K562 (cell line): Measurements from ENCODE around the gene CTSF. TPM values are rescaled to one million over a fixed set of nuclear protein-coding genes. Genes with fewer than 3 reads are reported as not detected.

Source experiments
- AFF1 ChIP-seq, 2 experiments: fragments of 450-650 bp; IDR thresholded peaks; 2 replicates each; pipeline ENCODE4 v1.6.1; 2018; ENCODE audit warnings: mild to moderate bottlenecking in 2 of 2, low read depth in 1 of 2; ENCODE audit not compliant: partially characterized antibody in 2 of 2
- BRD9 ChIP-seq: fragments of 450-650 bp; IDR thresholded peaks from 2 replicates; pipeline ENCODE4 v1.6.1; 2018; ENCODE audit warnings: low read depth; ENCODE audit not compliant: partially characterized antibody
- GTF2A2 ChIP-seq: IDR thresholded peaks from 2 replicates; pipeline ENCODE4 v1.6.1; 2016; ENCODE audit warnings: mild to moderate bottlenecking, missing genetic modification characterization, missing compliant biosample characterization
- KDM1A ChIP-seq, 2 experiments: fragments of 450-650 bp; IDR thresholded peaks; 2 replicates each; pipeline ENCODE4 v1.6.1; 2016; ENCODE audit warnings: mild to moderate bottlenecking in 2 of 2
- MEF2A ChIP-seq: IDR thresholded peaks from 2 replicates; pipeline ENCODE4 v1.6.1; 2011; ENCODE audit warnings: low read depth, mild to moderate bottlenecking, low read length, moderate library complexity; ENCODE audit not compliant: control insufficient read depth
- NFIX ChIP-seq: fragments of 250-450 bp; sonication (Bioruptor Pico); IDR thresholded peaks from 2 replicates; pipeline ENCODE4 v1.4.0; 2020; ENCODE audit warnings: low read depth, mild to moderate bottlenecking, moderate library complexity
- RREB1 ChIP-seq: fragments of 250-450 bp; sonication (Bioruptor Pico); IDR thresholded peaks from 2 replicates; pipeline ENCODE4 v1.4.0; 2020
- STAT5A ChIP-seq: IDR thresholded peaks from 2 replicates; pipeline ENCODE4 v1.6.1; 2012; ENCODE audit warnings: low read length, inconsistent platforms, borderline replicate concordance
- THRB ChIP-seq: fragments of 450-650 bp; formaldehyde crosslinking; conservative IDR thresholded peaks from 2 replicates; pipeline ENCODE4 v1.4.0; 2022; ENCODE audit warnings: mild to moderate bottlenecking, missing genetic modification characterization
- ZBTB12 ChIP-seq: fragments of 250-450 bp; sonication (Bioruptor Pico); IDR thresholded peaks from 2 replicates; pipeline ENCODE4 v1.4.0; 2020
- ZNF277 ChIP-seq: fragments of 250-450 bp; sonication (Bioruptor Pico); IDR thresholded peaks from 2 replicates; pipeline ENCODE4 v1.8.0; 2022; ENCODE audit warnings: inconsistent platforms, mild to moderate bottlenecking, moderate library complexity, borderline replicate concordance
- ZNF717 ChIP-seq: fragments of 250-450 bp; sonication (Bioruptor Pico); IDR thresholded peaks from 2 replicates; pipeline ENCODE4 v1.5.0; 2021
- ZNF778 ChIP-seq: fragments of 450-650 bp; formaldehyde crosslinking; IDR thresholded peaks from 2 replicates; pipeline ENCODE4 v1.4.0; 2020; ENCODE audit warnings: mild to moderate bottlenecking, moderate library complexity
- polyA plus RNA-seq, 8 experiments: library from polyadenylated mRNA; depleted of rRNA in 4 of 8; stranded (reverse) in 5 of 8; unstranded in 3 of 8; fragments of >200 nt; fragmentation: Nextera tagmentation in 2 of 8; fragmentation: Illumina TruSeq in 1 of 8; extraction: Ambion mirVana in 2 of 8; extraction: Trizol in 1 of 8; gene quantifications; 2 replicates each; pipeline versions ENCODE4 v1.2.1 to v1.2.3, GENCODE V29; 2011 to 2014; ENCODE audit warnings: inconsistent platforms in 1 of 8, missing spikeins in 1 of 8
- total RNA-seq, 7 experiments: library from RNA; depleted of rRNA in 6 of 7; stranded (reverse); fragments of >200 nt in 6 of 7; fragmentation: Illumina TruSeq in 2 of 7; extraction: Trizol in 2 of 7; gene quantifications; 2 replicates each; pipeline versions ENCODE4 v1.2.1 to v1.2.3, GENCODE V29; 2011 to 2021; ENCODE audit warnings: low replicate concordance in 1 of 7

CTSF gene
- total and polyA plus RNA-seq, 9 of the 15 experiments (the other 6 are each of a cell fraction or from before 2014, with no cell fraction given): 0.41 to 10.5 (median 3.8) TPM

- TF ChIP-seq RREB1: no peak
- no peak for TF ChIP-seq NFIX
- no peak for TF ChIP-seq STAT5A
- TF ChIP-seq AFF1 (IDR thresholded peaks at IDR 0.05; ENCODE audit: low read depth in 1 of 2, partially characterized antibody in 2 of 2): no peak
- TF ChIP-seq ZBTB12: peak; percentile 45; the same call in 1 of the 2 replicates
- no peak for TF ChIP-seq THRB (CRISPR knock-in tag)
- TF ChIP-seq GTF2A2 (tag): no peak
- TF ChIP-seq ZNF717 (CRISPR knock-in tag): 0 out of 2 replicates have a peak, but pooled peaks have one; percentile 46
- TF ChIP-seq BRD9: no peak
- no peak; a peak in 1 of 4 replicates for TF ChIP-seq KDM1A (IDR thresholded peaks at IDR 0.05)
- no peak for TF ChIP-seq MEF2A
- TF ChIP-seq ZNF277 (CRISPR knock-in tag): no peak
- TF ChIP-seq ZNF778 (CRISPR knock-in tag): no peak
Observed at GRCh38 chr11:66616379-66617154, 48.2 kb upstream of the CTSF start, which contains the start of gene RBM14 (continued).
